GM23338 (cell line): Measurements from ENCODE around the gene PDE4B. TPM values are rescaled to one million over a fixed set of nuclear protein-coding genes. Genes with fewer than 3 reads are reported as not detected.

Experiments used
- ATAC-seq: fragments of 200-7000 bp; cut with Tn5 transposase; 3 replicates; pipeline ENCODE4 v1.9.1; 2020
- DNase-seq: peaks from one replicate; pipeline ENCODE4 v3.0.0-alpha.2; 2015; ENCODE audit warnings: low spot score
- H2AFZ ChIP-seq: fragments of 200-600 bp; sonication (generic); 2 replicates; pipeline ENCODE4 v1.8.0; 2016; ENCODE audit warnings: antibody characterized with exemption, mild to moderate bottlenecking, moderate library complexity
- H3F3A ChIP-seq: fragments of 200-600 bp; sonication (generic); replicated peaks from 2 replicates; pipeline ENCODE4 v1.8.0; 2017; ENCODE audit warnings: antibody characterized with exemption, mixed run types, low read depth
- H3K27ac ChIP-seq: fragments of 200-600 bp; sonication (generic); 2 replicates; pipeline ENCODE4 v1.6.1; 2016; ENCODE audit warnings: low read depth
- H3K27me3 ChIP-seq: fragments of 200-600 bp; sonication (generic); 2 replicates; pipeline ENCODE4 v1.8.0; 2016; ENCODE audit warnings: mild to moderate bottlenecking, mixed run types, moderate library complexity; ENCODE audit not compliant: insufficient read depth
- H3K36me3 ChIP-seq: fragments of 200-600 bp; sonication (generic); 2 replicates; pipeline ENCODE4 v1.8.0; 2016; ENCODE audit warnings: mild to moderate bottlenecking; ENCODE audit not compliant: insufficient read depth
- H3K4me1 ChIP-seq: fragments of 200-600 bp; sonication (generic); 2 replicates; pipeline ENCODE4 v1.8.0; 2016; ENCODE audit warnings: mild to moderate bottlenecking, moderate library complexity; ENCODE audit not compliant: insufficient read depth
- H3K4me2 ChIP-seq: fragments of 200-600 bp; sonication (generic); 2 replicates; pipeline ENCODE4 v1.7.1; 2017; ENCODE audit warnings: mixed run types
- H3K4me3 ChIP-seq: fragments of 200-600 bp; sonication (generic); 2 replicates; pipeline ENCODE4 v1.6.1; 2016; ENCODE audit warnings: mixed run types
- H3K79me2 ChIP-seq: fragments of 200-600 bp; sonication (generic); replicated peaks from 2 replicates; pipeline ENCODE4 v1.8.0; 2017; ENCODE audit warnings: mild to moderate bottlenecking; ENCODE audit not compliant: insufficient read depth
- H3K9me2 ChIP-seq: fragments of 200-600 bp; sonication (generic); 2 replicates; pipeline ENCODE4 v1.8.0; 2017; ENCODE audit not compliant: insufficient read depth
- H4K20me1 ChIP-seq: fragments of 200-600 bp; sonication (generic); replicated peaks from 2 replicates; pipeline ENCODE4 v1.8.0; 2017; ENCODE audit warnings: mild to moderate bottlenecking; ENCODE audit not compliant: insufficient read depth
- H3K27ac Mint-ChIP-seq: 2 replicates; pipeline ENCODE4 v1.8.0; 2020; ENCODE audit warnings: inconsistent platforms, mild to moderate bottlenecking, moderate library complexity, mixed read lengths
- H3K27me3 Mint-ChIP-seq: 3 replicates; pipeline ENCODE4 v1.8.0; 2022; ENCODE audit warnings: low read depth, mild to moderate bottlenecking, moderate library complexity, mixed read lengths, inconsistent platforms; ENCODE audit not compliant: insufficient read depth, poor library complexity
- H3K36me3 Mint-ChIP-seq: 3 replicates; pipeline ENCODE4 v1.8.0; 2021; ENCODE audit warnings: low read depth, mild to moderate bottlenecking, inconsistent platforms, moderate library complexity, mixed read lengths
- H3K4me1 Mint-ChIP-seq: 3 replicates; pipeline ENCODE4 v1.8.0; 2020; ENCODE audit warnings: mild to moderate bottlenecking, inconsistent platforms, mixed read lengths
- H3K4me3 Mint-ChIP-seq: 3 replicates; pipeline ENCODE4 v1.8.0; 2021; ENCODE audit warnings: moderate library complexity, mild to moderate bottlenecking, inconsistent platforms, mixed read lengths
- H3K9me3 Mint-ChIP-seq: 3 replicates; pipeline ENCODE4 v1.8.0; 2020; ENCODE audit warnings: moderate library complexity, mild to moderate bottlenecking, inconsistent platforms, mixed read lengths
- CTCF ChIP-seq, 2 experiments: fragments of 200-600 bp in 1 of 2; sonication (generic) in 1 of 2; conservative IDR thresholded peaks; 2 replicates each; pipeline versions ENCODE4 v1.5.1 to v1.6.1; 2016 to 2017; ENCODE audit warnings: antibody characterized with exemption in 2 of 2, low read depth in 2 of 2, mild to moderate bottlenecking in 2 of 2, moderate library complexity in 1 of 2
- ETS1 ChIP-seq: IDR thresholded peaks from 2 replicates; pipeline ENCODE4 v1.6.1; 2016; ENCODE audit warnings: antibody characterized with exemption
- EZH2phosphoT487 ChIP-seq: fragments of 200-600 bp; sonication (generic); IDR thresholded peaks from one replicate; pipeline ENCODE4 v1.8.1; 2018; ENCODE audit warnings: antibody characterized with exemption; ENCODE audit not compliant: unreplicated experiment
- JUNB ChIP-seq: IDR thresholded peaks from one replicate; pipeline ENCODE4 v1.6.1; 2016; ENCODE audit warnings: antibody characterized with exemption; ENCODE audit not compliant: unreplicated experiment
- STAT1 ChIP-seq: IDR thresholded peaks from one replicate; pipeline ENCODE4 v1.6.1; 2016; ENCODE audit warnings: antibody characterized with exemption; ENCODE audit not compliant: unreplicated experiment
- polyA plus RNA-seq: library from polyadenylated mRNA; unstranded; fragments of >200 nt; fragmentation: Nextera tagmentation; extraction: Ambion mirVana; gene quantifications from 2 replicates; pipeline ENCODE4 v1.2.1, GENCODE V29; 2016
- total RNA-seq: library from RNA; depleted of rRNA; stranded (reverse); fragments of >200 nt; shearing (Covaris generic); gene quantifications from 2 replicates; pipeline ENCODE4 v1.2.3, GENCODE V29; 2014
- TF ChIP-seq, protein P1 (sequence below): fragments of 250-450 bp; sonication (Bioruptor Pico); IDR thresholded peaks from 2 replicates; pipeline ENCODE4 v1.5.0; 2020; ENCODE audit warnings: mild to moderate bottlenecking, moderate library complexity

PDE4B gene
- total and polyA plus RNA-seq, 2 experiments from 2014 or later, result 14.0 to 25.6 TPM

DNA sequence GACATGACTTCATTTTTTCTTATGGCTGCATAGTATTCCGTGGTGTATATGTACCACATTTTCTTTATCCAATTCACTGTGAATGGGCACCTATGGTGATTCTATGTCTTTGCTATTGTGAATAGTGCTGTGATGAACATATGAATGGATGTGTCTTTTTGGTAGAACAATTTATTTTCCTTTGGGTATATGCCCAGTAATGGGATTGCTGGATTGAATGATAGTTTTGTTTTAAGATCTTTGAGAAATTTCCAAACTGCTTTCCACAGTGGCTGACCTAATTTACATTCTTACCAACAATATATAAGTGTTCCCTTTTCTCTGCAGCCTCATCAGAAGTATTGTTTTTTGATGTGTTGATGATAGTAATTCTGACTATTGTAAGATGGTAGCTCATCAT lies 379.6 kb downstream of the PDE4B start:
- no peak for DNase-seq
- Histone ChIP-seq H4K20me1 (no peaks in the 10 kb centered on the region), H3K27me3 (no peaks in the 10 kb centered on the region), H2AFZ (no peak overlapping the region), H3K27ac (no peak overlapping the region), H3F3A (no peaks in the 10 kb centered on the region), H3K4me2 (no peak overlapping the region), H3K36me3 (no peaks in the 10 kb centered on the region), H3K9me2 (no peaks in the 10 kb centered on the region), H3K4me3 (no peak overlapping the region), H3K4me1 (0 out of 2 replicates have a peak, but pooled peaks cover 5% of the 10 kb centered on the region), H3K79me2 (no peaks in the 10 kb centered on the region)
- no peak for TF ChIP-seq CTCF (conservative IDR thresholded peaks at IDR 0.05; ENCODE audit: low read depth in 2 of 2)
- no peak for TF ChIP-seq ETS1
- no peak for TF ChIP-seq JUNB
- no peak for TF ChIP-seq STAT1
- TF ChIP-seq, protein P1, sequence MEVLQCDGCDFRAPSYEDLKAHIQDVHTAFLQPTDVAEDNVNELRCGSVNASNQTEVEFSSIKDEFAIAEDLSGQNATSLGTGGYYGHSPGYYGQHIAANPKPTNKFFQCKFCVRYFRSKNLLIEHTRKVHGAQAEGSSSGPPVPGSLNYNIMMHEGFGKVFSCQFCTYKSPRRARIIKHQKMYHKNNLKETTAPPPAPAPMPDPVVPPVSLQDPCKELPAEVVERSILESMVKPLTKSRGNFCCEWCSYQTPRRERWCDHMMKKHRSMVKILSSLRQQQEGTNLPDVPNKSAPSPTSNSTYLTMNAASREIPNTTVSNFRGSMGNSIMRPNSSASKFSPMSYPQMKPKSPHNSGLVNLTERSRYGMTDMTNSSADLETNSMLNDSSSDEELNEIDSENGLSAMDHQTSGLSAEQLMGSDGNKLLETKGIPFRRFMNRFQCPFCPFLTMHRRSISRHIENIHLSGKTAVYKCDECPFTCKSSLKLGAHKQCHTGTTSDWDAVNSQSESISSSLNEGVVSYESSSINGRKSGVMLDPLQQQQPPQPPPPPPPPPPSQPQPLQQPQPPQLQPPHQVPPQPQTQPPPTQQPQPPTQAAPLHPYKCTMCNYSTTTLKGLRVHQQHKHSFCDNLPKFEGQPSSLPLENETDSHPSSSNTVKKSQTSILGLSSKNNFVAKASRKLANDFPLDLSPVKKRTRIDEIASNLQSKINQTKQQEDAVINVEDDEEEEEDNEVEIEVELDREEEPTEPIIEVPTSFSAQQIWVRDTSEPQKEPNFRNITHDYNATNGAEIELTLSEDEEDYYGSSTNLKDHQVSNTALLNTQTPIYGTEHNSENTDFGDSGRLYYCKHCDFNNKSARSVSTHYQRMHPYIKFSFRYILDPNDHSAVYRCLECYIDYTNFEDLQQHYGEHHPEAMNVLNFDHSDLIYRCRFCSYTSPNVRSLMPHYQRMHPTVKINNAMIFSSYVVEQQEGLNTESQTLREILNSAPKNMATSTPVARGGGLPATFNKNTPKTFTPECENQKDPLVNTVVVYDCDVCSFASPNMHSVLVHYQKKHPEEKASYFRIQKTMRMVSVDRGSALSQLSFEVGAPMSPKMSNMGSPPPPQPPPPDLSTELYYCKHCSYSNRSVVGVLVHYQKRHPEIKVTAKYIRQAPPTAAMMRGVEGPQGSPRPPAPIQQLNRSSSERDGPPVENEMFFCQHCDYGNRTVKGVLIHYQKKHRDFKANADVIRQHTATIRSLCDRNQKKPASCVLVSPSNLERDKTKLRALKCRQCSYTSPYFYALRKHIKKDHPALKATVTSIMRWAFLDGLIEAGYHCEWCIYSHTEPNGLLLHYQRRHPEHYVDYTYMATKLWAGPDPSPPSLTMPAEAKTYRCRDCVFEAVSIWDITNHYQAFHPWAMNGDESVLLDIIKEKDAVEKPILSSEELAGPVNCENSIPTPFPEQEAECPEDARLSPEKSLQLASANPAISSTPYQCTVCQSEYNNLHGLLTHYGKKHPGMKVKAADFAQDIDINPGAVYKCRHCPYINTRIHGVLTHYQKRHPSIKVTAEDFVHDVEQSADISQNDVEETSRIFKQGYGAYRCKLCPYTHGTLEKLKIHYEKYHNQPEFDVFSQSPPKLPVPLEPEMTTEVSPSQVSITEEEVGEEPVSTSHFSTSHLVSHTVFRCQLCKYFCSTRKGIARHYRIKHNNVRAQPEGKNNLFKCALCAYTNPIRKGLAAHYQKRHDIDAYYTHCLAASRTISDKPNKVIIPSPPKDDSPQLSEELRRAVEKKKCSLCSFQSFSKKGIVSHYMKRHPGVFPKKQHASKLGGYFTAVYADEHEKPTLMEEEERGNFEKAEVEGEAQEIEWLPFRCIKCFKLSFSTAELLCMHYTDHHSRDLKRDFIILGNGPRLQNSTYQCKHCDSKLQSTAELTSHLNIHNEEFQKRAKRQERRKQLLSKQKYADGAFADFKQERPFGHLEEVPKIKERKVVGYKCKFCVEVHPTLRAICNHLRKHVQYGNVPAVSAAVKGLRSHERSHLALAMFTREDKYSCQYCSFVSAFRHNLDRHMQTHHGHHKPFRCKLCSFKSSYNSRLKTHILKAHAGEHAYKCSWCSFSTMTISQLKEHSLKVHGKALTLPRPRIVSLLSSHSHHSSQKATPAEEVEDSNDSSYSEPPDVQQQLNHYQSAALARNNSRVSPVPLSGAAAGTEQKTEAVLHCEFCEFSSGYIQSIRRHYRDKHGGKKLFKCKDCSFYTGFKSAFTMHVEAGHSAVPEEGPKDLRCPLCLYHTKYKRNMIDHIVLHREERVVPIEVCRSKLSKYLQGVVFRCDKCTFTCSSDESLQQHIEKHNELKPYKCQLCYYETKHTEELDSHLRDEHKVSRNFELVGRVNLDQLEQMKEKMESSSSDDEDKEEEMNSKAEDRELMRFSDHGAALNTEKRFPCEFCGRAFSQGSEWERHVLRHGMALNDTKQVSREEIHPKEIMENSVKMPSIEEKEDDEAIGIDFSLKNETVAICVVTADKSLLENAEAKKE (CRISPR knock-in tag), result no peak
- TF ChIP-seq EZH2phosphoT487, result no peak
- ATAC-seq, result no peak
- Mint-ChIP-seq H3K27me3 (no peaks in the 10 kb centered on the region), H3K4me1 (peaks cover 12% of the 10 kb centered on the region; the same call in 2 of the 3 replicates), H3K9me3 (no peaks in the 10 kb centered on the region), H3K36me3 (no peaks in the 10 kb centered on the region), H3K4me3 (no peak overlapping the region), H3K27ac (no peak overlapping the region)
